HEK293 (cell line): ENCODE results near the gene PRKCZ.

ENCODE experiments used
- CTCF ChIP-seq: fragments of 450-650 bp; formaldehyde crosslinking; IDR thresholded peaks from 2 replicates; pipeline ENCODE4 v1.5.1; 2016; ENCODE audit warnings: missing biosample characterization, missing genetic modification characterization
- ZNF19 ChIP-seq: fragments of 450-650 bp; formaldehyde crosslinking; IDR thresholded peaks from 2 replicates; pipeline ENCODE4; 2016; ENCODE audit warnings: missing biosample characterization, missing genetic modification characterization, low read depth
- ZNF24 ChIP-seq: fragments of 450-650 bp; formaldehyde crosslinking; IDR thresholded peaks from 2 replicates; pipeline ENCODE4 v1.5.1; 2016; ENCODE audit warnings: missing biosample characterization, missing genetic modification characterization
- ZNF423 ChIP-seq: fragments of 450-650 bp; formaldehyde crosslinking; IDR thresholded peaks from 2 replicates; pipeline ENCODE4 v1.5.1; 2016; ENCODE audit warnings: missing biosample characterization, missing genetic modification characterization
- ZNF629 ChIP-seq: fragments of 450-650 bp; formaldehyde crosslinking; IDR thresholded peaks from 2 replicates; pipeline ENCODE4 v1.5.1; 2017; ENCODE audit warnings: missing biosample characterization, missing genetic modification characterization
- ZNF768 ChIP-seq: fragments of 450-650 bp; formaldehyde crosslinking; IDR thresholded peaks from 2 replicates; pipeline ENCODE4 v1.5.1; 2018; ENCODE audit warnings: missing biosample characterization, mild to moderate bottlenecking, missing genetic modification characterization
- ZNF837 ChIP-seq: fragments of 450-650 bp; formaldehyde crosslinking; IDR thresholded peaks from 2 replicates; pipeline ENCODE4 v1.5.1; 2016; ENCODE audit warnings: missing biosample characterization, missing genetic modification characterization

GRCh38 chr1:2192031-2192995 lies 142.1 kb downstream of the PRKCZ start:
- TF ChIP-seq ZNF24 (tag by site-specific recombination) (no peak), ZNF423 (no peak), ZNF768 (tag by site-specific recombination) (no peak), ZNF19 (tag by site-specific recombination) (no peak), CTCF (tag by site-specific recombination) (no peak), ZNF629 (tag by site-specific recombination) (no peak), ZNF837 (tag by site-specific recombination) (no peak)
